ENCODE results near the gene CDY1.
"Not testable (repeated sequence)": the region's sequence is repeated elsewhere in the genome, so short reads cannot be mapped to it uniquely, and the experiment has no call there.

Gene CDY1

GRCh38 chrY:25621817-25622216 lies at the start of gene CDY1:
CDY1 (plus strand) TSS chrY:25622117; CDS start chrY:25622443, 326 bp downstream.
- not testable (repeated sequence) for H3K4me3 ChIP-seq (ENCODE audit: low read length in 2 of 2); H3K36me3 ChIP-seq (ENCODE audit: control insufficient read depth in 2 of 2, insufficient read depth in 2 of 2, low read length in 2 of 2); H3K27ac ChIP-seq (ENCODE audit: low read length); H3K9me3 ChIP-seq (ENCODE audit: control insufficient read depth in 2 of 2, low read length in 2 of 2); H3K9ac ChIP-seq (ENCODE audit: low read length in 2 of 2); H3K4me1 ChIP-seq (ENCODE audit: control insufficient read depth, insufficient read depth, low read length); H3K27me3 ChIP-seq (ENCODE audit: control insufficient read depth in 1 of 2, insufficient read depth in 2 of 2, low read length in 2 of 2)

GRCh38 chrY:25593336-25593735 lies 28.6 kb upstream of the CDY1 start:
- H3K4me3 ChIP-seq (ENCODE audit: low read length in 2 of 2); H3K36me3 ChIP-seq (ENCODE audit: control insufficient read depth in 2 of 2, insufficient read depth in 2 of 2, low read length in 2 of 2); H3K9me3 ChIP-seq (ENCODE audit: control insufficient read depth in 2 of 2, low read length in 2 of 2); H3K4me1 ChIP-seq (ENCODE audit: control insufficient read depth, insufficient read depth, low read length); H3K9ac ChIP-seq (ENCODE audit: low read length in 2 of 2); H3K27me3 ChIP-seq (ENCODE audit: control insufficient read depth in 1 of 2, insufficient read depth in 2 of 2, low read length in 2 of 2); H3K27ac ChIP-seq (ENCODE audit: low read length): not testable (repeated sequence)

GRCh38 chrY:25620209-25620608 lies 1.7 kb upstream of the CDY1 start:
- H3K4me3 ChIP-seq (ENCODE audit: low read length in 2 of 2); H3K9ac ChIP-seq (ENCODE audit: low read length in 2 of 2); H3K36me3 ChIP-seq (ENCODE audit: control insufficient read depth in 2 of 2, insufficient read depth in 2 of 2, low read length in 2 of 2); H3K27me3 ChIP-seq (ENCODE audit: control insufficient read depth in 1 of 2, insufficient read depth in 2 of 2, low read length in 2 of 2); H3K4me1 ChIP-seq (ENCODE audit: control insufficient read depth, insufficient read depth, low read length); H3K27ac ChIP-seq (ENCODE audit: low read length); H3K9me3 ChIP-seq (ENCODE audit: control insufficient read depth in 2 of 2, low read length in 2 of 2): not testable (repeated sequence)

GRCh38 chrY:25626524-25626923 lies 4.6 kb downstream of the CDY1 start:
- not testable (repeated sequence) for H3K4me3 ChIP-seq (ENCODE audit: low read length in 2 of 2); H3K27ac ChIP-seq (ENCODE audit: low read length); H3K9me3 ChIP-seq (ENCODE audit: control insufficient read depth in 2 of 2, low read length in 2 of 2); H3K4me1 ChIP-seq (ENCODE audit: control insufficient read depth, insufficient read depth, low read length); H3K9ac ChIP-seq (ENCODE audit: low read length in 2 of 2); H3K27me3 ChIP-seq (ENCODE audit: control insufficient read depth in 1 of 2, insufficient read depth in 2 of 2, low read length in 2 of 2); H3K36me3 ChIP-seq (ENCODE audit: control insufficient read depth in 2 of 2, insufficient read depth in 2 of 2, low read length in 2 of 2)

- H3K9ac ChIP-seq (ENCODE audit: low read length in 2 of 2); H3K4me3 ChIP-seq (ENCODE audit: low read length in 2 of 2); H3K9me3 ChIP-seq (ENCODE audit: control insufficient read depth in 2 of 2, low read length in 2 of 2); H3K4me1 ChIP-seq (ENCODE audit: control insufficient read depth, insufficient read depth, low read length); H3K36me3 ChIP-seq (ENCODE audit: control insufficient read depth in 2 of 2, insufficient read depth in 2 of 2, low read length in 2 of 2); H3K27ac ChIP-seq (ENCODE audit: low read length); H3K27me3 ChIP-seq (ENCODE audit: control insufficient read depth in 1 of 2, insufficient read depth in 2 of 2, low read length in 2 of 2): not testable (repeated sequence)
Observed at GRCh38 chrY:25630383-25631112, 8.6 kb downstream of the CDY1 start.

- H3K27me3 ChIP-seq (ENCODE audit: control insufficient read depth in 1 of 2, insufficient read depth in 2 of 2, low read length in 2 of 2); H3K27ac ChIP-seq (ENCODE audit: low read length); H3K4me1 ChIP-seq (ENCODE audit: control insufficient read depth, insufficient read depth, low read length); H3K36me3 ChIP-seq (ENCODE audit: control insufficient read depth in 2 of 2, insufficient read depth in 2 of 2, low read length in 2 of 2); H3K9ac ChIP-seq (ENCODE audit: low read length in 2 of 2); H3K9me3 ChIP-seq (ENCODE audit: control insufficient read depth in 2 of 2, low read length in 2 of 2); H3K4me3 ChIP-seq (ENCODE audit: low read length in 2 of 2): not testable (repeated sequence)
Observed at GRCh38 chrY:25639852-25640251, 17.9 kb downstream of the CDY1 start.

- H3K9ac ChIP-seq (ENCODE audit: low read length in 2 of 2); H3K4me3 ChIP-seq (ENCODE audit: low read length in 2 of 2); H3K9me3 ChIP-seq (ENCODE audit: control insufficient read depth in 2 of 2, low read length in 2 of 2); H3K4me1 ChIP-seq (ENCODE audit: control insufficient read depth, insufficient read depth, low read length); H3K36me3 ChIP-seq (ENCODE audit: control insufficient read depth in 2 of 2, insufficient read depth in 2 of 2, low read length in 2 of 2); H3K27ac ChIP-seq (ENCODE audit: low read length); H3K27me3 ChIP-seq (ENCODE audit: control insufficient read depth in 1 of 2, insufficient read depth in 2 of 2, low read length in 2 of 2): not testable (repeated sequence)
Observed at GRCh38 chrY:25643024-25643915, 21.4 kb downstream of the CDY1 start.
